ENCODE measurements around the gene NHLRC4.

NHLRC4 gene

GRCh38 chr16:592518-593306 lies 25.9 kb downstream of the NHLRC4 start (continued):
- TF ChIP-seq ZBTB10 (tag by site-specific recombination; IDR thresholded peaks at IDR 0.05) (no peak), YY1 (tag by site-specific recombination; IDR thresholded peaks at IDR 0.05) (no peak), KLF9 (tag by site-specific recombination; IDR thresholded peaks at IDR 0.05; ENCODE audit: low read depth) (no peak; the same call in 1 of the 2 replicates), ZNF157 (tag by site-specific recombination; IDR thresholded peaks at IDR 0.05) (no peak), KLF16 (tag by site-specific recombination; IDR thresholded peaks at IDR 0.05) (0 out of 2 replicates have a peak, but pooled peaks have one; percentile 29), ZNF488 (tag by site-specific recombination; IDR thresholded peaks at IDR 0.05) (no peak), ZSCAN23 (tag by site-specific recombination; IDR thresholded peaks at IDR 0.05) (no peak), ZNF394 (tag by site-specific recombination; IDR thresholded peaks at IDR 0.05; ENCODE audit: borderline replicate concordance) (no peak), GLIS2 (tag by site-specific recombination; IDR thresholded peaks at IDR 0.05) (no peak; the same call in 1 of the 2 replicates), ZNF133 (tag by site-specific recombination; IDR thresholded peaks at IDR 0.05) (no peak), KLF10 (tag by site-specific recombination; IDR thresholded peaks at IDR 0.05) (peak; percentile 30; the same call in 1 of the 2 replicates), ZBTB44 (tag by site-specific recombination; IDR thresholded peaks at IDR 0.05) (no peak), ZNF837 (tag by site-specific recombination; IDR thresholded peaks at IDR 0.05) (no peak), BCL11B (tag by site-specific recombination; IDR thresholded peaks at IDR 0.05; ENCODE audit: low read depth) (no peak), ZBTB49 (tag by site-specific recombination; IDR thresholded peaks at IDR 0.05; ENCODE audit: low read depth) (no peak), ZNF350 (tag by site-specific recombination; IDR thresholded peaks at IDR 0.05) (no peak), ZIC2 (tag by site-specific recombination; IDR thresholded peaks at IDR 0.05) (no peak), ZNF791 (tag by site-specific recombination; IDR thresholded peaks at IDR 0.05) (no peak), GLI4 (tag by site-specific recombination; IDR thresholded peaks at IDR 0.05) (no peak), ZNF24 (tag by site-specific recombination; IDR thresholded peaks at IDR 0.05) (no peak), TSHZ1 (tag by site-specific recombination; IDR thresholded peaks at IDR 0.05; ENCODE audit: borderline replicate concordance) (no peak), ZNF514 (tag by site-specific recombination; IDR thresholded peaks at IDR 0.05) (no peak), ZNF544 (tag by site-specific recombination; IDR thresholded peaks at IDR 0.05) (no peak), ZNF792 (tag by site-specific recombination; IDR thresholded peaks at IDR 0.05) (no peak), SETDB1 (IDR thresholded peaks at IDR 0.05; ENCODE audit: insufficient read length, low read length) (no peak)

Measured in HEK293 (cell line).